GM12892 (cell line): ENCODE measurements around the gene NDUFC2.

Experiments used
- DNase-seq: peaks from one replicate; pipeline ENCODE4 v3.0.0; 2011; ENCODE audit not compliant: insufficient read length
- FAIRE-seq: peaks from 2 replicates; lab custom pipeline; 2011; peaks lifted over from hg19 to GRCh38; lab: Jason Lieb, UNC
- POLR2A ChIP-seq: IDR thresholded peaks from 2 replicates; pipeline ENCODE4 v1.6.1; 2011; ENCODE audit warnings: low read depth, low read length, control low read depth
- POLR2AphosphoS5 ChIP-seq: IDR thresholded peaks from 2 replicates; pipeline ENCODE4 v1.6.1; 2011; ENCODE audit warnings: low read depth, low read length, control low read depth
- TAF1 ChIP-seq: IDR thresholded peaks from 2 replicates; pipeline ENCODE4 v1.6.1; 2011; ENCODE audit warnings: low read depth, mild to moderate bottlenecking, control low read depth, low read length, borderline replicate concordance

The NDUFC2 gene

DNA sequence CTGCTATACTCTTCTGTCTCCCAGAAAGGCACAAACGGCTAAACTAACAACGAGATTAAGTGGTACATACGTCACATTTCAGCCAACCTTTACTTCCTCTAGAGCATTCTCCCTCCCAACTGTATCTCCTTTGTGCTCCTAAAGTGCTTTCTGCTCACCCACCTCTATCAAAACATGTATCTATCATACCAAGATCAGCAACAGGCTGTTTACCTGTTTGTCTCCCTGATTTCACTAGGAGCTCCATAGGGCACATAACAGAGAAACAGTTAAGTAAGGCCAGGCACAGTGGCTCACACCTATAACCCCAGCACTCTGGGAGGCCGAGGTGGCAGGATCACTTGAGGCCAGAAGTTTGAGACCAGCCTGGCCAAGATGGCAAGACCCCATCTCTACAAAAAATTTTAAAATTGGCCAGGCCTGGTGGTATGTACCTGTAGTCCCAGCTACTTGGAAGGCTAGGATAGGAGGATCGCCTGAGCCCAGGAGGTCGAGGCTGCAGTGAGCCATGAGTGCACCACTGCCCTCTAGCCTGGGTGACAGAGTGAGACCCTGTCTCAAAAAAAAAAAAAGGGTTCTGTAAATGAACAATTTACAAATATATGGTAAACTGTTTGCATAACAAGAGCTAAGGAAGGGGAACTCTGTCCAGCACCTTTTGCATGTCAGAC lies 2.8 kb downstream of the NDUFC2 start:
- FAIRE-seq (no peak), DNase-seq (no peak)
- TF ChIP-seq POLR2AphosphoS5: no peak
- TF ChIP-seq TAF1: no peak
- no peak for TF ChIP-seq POLR2A

DNA sequence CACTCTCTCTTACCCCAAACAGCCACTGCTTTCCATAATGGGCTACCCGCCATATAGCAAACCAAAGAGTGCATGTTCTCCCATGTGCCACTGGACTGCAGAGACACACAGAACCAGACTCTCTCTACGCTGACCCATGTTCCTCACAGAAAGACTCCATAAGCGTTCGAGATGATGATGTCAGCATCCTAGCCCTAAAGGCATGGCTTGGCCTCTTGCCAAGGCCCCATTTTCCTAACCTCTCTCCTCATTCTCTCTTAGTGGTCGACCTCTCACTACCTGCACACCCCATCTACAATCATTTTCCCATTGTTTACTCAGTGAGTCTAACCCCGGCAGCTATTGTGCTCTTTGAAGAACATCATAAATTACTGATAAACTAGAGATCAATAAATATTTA lies 4.9 kb downstream of the NDUFC2 start:
- no peak for FAIRE-seq

DNA sequence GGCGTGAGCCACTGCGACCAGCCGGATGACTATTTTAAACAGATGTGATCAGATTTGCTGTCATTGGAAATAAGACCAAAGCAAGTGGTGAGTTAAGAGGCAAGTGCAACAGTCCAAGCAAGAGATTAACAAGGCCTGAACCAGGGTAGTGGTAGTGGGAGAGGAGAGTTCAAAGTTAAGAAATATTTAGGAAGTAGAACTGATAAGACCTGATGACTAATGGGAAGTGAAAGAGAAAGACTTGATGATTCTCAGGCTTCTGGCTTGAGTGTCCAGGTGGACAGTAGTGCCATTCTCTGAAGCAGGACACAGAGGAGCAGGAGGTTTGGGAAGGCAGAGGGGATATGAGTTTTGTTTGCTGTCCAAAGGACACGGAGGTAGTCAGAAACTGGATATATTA lies 7.2 kb downstream of the NDUFC2 start:
- TF ChIP-seq TAF1 (no peak), POLR2AphosphoS5 (no peak), POLR2A (no peak)
- DNase-seq: no peak
- no peak for FAIRE-seq

More for the DNA sequence above, 4.9 kb downstream of the NDUFC2 start:
- no peak for DNase-seq
- no peak for TF ChIP-seq TAF1
- TF ChIP-seq POLR2A: no peak
- TF ChIP-seq POLR2AphosphoS5: no peak

DNA sequence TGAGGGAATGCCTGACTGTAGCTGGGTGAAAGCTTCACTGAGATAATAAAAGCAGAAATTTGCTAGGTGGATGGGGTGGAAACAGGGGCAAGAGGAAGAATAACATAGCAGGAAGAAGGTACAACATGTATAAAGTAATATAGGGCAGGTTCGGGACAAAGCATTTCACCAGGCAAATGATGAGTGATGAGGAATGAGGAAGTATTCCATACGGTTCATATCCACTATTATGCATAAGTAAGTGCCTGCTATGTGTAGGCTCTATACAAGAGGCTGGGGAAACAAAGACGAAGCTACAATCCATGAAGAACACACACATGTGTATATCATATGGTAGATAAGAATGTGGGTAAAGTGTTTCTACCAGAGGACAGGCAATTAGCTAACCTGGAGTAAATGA lies 7.9 kb downstream of the NDUFC2 start:
- TF ChIP-seq POLR2AphosphoS5 (no peak), TAF1 (no peak), POLR2A (no peak)
- FAIRE-seq: no peak
- no peak for DNase-seq

DNA sequence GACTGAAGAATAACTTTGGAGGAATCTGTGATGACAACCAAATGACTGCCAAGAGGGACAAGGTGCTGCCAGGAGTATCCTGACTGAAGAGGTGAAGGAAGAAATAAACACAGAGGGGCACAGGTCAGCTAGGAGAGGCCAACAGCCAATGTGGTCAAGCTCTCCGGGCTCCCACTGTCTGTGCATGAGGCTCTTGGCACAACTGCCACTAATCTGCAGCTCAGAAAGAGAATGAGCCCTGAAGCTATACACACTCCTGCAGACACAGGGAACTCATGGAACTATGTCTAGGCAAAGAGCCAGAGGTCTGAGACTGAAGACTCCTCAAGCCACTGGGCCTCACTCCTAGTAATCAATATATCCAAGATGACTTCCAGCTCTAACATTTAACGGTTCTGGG lies 9.0 kb downstream of the NDUFC2 start:
- TF ChIP-seq POLR2A (no peak), TAF1 (no peak), POLR2AphosphoS5 (no peak)
- no peak for DNase-seq
- FAIRE-seq: no peak

DNA sequence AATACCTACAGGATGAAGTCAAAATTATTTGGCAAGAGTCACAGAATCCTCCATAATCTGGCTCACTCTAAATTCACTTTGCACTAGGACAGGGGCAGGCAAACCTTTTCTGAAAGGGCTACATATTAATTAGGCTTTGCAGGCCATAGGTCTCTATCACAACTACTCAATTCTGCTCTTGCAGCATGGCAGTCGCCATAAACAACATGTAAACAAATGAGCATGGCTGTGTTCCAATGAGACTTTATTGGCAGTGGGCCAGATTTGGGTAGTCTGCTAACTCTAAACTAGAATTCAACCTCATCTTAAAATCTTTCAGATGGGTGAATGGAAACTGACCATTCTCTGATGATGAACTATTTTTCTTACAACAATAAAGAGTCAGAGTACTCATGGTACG lies 10.2 kb downstream of the NDUFC2 start:
- FAIRE-seq: no peak
- TF ChIP-seq TAF1 (no peak), POLR2AphosphoS5 (no peak), POLR2A (no peak)
- no peak for DNase-seq

DNA sequence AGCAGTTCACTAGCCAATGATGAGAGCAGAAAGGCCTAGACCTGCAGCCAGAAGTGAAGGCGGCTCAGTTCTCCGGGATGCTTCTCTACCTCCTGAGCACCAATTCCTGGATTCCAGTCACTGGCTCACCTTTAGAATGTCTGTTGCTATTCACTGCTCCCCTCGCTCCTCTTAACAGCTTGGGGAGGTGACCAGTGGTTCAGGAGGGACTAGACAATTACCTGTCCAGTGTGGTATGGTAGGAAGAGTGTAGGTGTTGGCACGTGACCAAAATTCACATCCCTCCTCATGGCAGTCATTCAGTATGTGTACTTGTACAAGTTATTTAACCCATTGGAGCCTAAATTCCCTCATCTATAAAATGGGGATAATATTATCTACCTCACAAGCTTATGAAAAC lies 12.0 kb downstream of the NDUFC2 start:
- FAIRE-seq (no peak), DNase-seq (no peak)
- TF ChIP-seq POLR2AphosphoS5 (0 out of 2 replicates have a peak, but pooled peaks have one; percentile 31), POLR2A (no peak)

DNA sequence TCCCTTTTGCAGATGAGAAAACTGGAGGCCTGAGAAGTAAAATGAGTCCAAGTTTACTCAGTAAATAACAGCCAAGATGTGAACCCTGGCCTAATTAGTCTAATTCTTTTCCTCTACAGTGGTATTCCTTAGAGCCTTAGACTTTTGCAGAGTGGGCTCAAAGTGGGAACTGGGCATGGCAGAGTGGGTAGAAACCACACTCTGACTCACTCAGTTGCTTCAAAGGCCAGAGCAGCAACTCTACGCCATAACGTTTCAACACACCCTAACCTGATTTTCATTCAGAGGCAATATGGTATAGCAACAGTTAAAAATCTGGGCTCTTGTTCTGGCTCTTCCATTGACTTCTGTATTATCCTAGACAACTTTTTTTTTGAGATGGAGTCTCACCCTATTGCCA lies 13.2 kb downstream of the NDUFC2 start:
- FAIRE-seq (no peak), DNase-seq (no peak)
- no peak for TF ChIP-seq TAF1
- TF ChIP-seq POLR2AphosphoS5: no peak
- no peak for TF ChIP-seq POLR2A

DNA sequence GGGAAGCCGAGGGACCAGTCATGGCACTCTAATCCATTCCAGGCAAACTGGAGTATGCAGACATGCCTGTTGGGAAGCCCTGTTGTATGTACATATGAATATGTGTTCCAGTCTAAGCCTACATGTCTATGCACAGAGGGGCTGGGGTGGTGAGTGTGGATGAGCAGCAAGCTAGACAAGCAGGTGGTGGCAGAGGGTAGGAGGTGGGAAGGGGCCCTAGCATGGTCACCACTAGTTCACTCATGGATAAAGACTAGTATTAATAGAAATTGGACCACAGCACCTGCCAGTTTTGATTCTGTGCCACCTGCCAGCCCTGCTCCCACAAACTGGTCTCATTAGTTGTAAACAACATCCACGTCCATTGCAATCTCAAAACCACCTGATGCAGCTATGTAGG lies 14.5 kb downstream of the NDUFC2 start:
- no peak for DNase-seq
- no peak for FAIRE-seq
- TF ChIP-seq POLR2AphosphoS5 (no peak), POLR2A (no peak), TAF1 (no peak)

DNA sequence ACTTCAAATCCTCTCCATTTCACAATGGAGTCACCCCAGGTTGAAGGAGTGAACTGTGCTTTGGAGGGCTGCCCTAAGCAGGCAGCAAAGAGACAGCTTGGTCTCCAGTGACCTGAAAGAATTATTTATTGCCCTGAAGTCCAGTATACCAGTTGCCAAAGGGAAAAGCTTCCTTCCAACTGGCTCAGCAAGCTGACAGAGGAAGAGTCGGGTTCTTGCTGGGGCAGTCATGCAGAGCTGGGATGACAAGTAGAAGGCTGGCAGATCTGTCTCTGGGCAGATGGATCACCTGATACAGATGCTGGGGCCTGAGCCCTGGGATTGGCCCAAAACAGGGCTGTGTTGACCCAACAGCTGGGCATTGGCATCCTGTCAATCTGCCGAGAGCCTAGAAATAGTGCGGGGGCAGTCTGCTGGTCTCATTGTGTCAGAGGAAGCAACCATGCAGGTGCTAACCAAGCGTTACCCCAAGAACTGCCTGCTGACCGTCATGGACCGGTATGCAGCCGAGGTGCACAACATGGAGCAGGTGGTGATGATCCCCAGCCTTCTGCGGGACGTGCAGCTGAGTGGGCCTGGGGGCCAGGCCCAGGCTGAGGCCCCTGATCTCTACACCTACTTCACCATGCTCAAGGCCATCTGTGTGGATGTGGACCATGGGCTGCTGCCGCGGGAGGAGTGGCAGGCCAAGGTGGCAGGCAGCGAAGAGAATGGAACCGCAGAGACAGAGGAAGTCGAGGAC lies 16.1 kb downstream of the NDUFC2 start, which contains the start of gene THRSP:
Gene THRSP (plus strand): TSS at position 422 of the 742 bp plus-strand sequence. CDS start 21 bp downstream, at position 443.
- no peak for TF ChIP-seq TAF1
- TF ChIP-seq POLR2AphosphoS5: no peak
- TF ChIP-seq POLR2A: no peak
- DNase-seq (no peak), FAIRE-seq (no peak)

DNA sequence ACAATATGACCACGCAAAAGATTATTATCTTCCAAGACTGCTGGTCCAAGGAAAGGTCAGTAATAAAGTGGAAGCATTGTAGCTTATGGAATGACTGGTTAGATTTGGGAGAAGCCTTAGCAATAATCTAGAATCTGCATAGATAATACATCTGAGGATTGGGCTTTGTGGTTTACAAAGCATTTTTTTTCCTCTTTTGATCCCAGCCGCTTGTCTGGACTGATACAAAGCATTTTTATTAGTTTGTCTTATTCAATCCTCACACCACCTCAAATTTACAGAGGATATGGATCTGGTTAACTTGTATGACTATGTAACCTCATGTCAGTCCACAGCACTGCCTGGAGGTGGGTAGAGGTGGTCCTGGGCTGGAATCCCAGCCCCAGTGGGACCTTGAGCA lies 17.0 kb downstream of the NDUFC2 start:
- FAIRE-seq: no peak
- TF ChIP-seq POLR2A (no peak), TAF1 (no peak), POLR2AphosphoS5 (no peak)
- DNase-seq: no peak

DNA sequence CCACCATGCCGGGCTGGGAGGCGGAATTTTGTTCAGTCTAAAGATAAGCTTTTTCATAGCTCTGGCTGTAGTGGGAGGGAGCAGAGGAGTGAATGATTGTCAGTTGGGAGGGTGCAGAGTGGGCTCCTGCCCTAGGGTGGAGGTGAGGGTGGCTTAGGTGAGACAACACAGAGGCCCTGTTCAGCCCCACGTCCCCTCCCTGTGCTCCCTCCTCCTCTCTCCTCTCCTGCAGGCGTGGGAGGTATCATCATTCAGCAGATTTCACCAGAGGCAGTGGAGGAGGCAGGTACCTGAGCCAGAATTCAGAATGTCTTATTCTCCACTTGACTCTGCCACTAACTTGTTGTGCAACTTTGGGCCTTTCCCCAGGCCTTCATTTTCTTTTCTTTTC lies 17.7 kb downstream of the NDUFC2 start:
- DNase-seq (no peak), FAIRE-seq (no peak)
- TF ChIP-seq POLR2AphosphoS5 (no peak), TAF1 (no peak), POLR2A (no peak)
